CD4-positive, alpha-beta T cell (primary cell): Measurements from ENCODE around the gene HINT2. TPM values are rescaled to one million over a fixed set of nuclear protein-coding genes. Genes with fewer than 3 reads are reported as not detected.

Experiments
- ATAC-seq: fragments of 200-7000 bp; cut with Tn5 transposase; one replicate; pipeline ENCODE4 v1.10.0; 2022; ENCODE audit warnings: mild to moderate bottlenecking; ENCODE audit not compliant: poor library complexity
- CTCF ChIA-PET: fragments of 350-600 bp; sonication (Branson Sonifier 250); formaldehyde crosslinking; loops from one replicate; lab custom pipeline; 2021; ENCODE audit warnings: antibody characterized with exemption, inconsistent platforms; lab: Charles Lee
- POLR2A ChIA-PET: fragments of 350-600 bp; sonication (Branson Sonifier 250); formaldehyde crosslinking; loops from one replicate; lab custom pipeline; 2021; ENCODE audit warnings: antibody characterized with exemption, inconsistent platforms; lab: Charles Lee
- DNase-seq, 14 experiments: peaks; one replicate each; pipeline ENCODE4 v3.0.0-alpha.2; 2013 to 2020; ENCODE audit warnings: mixed read lengths in 2 of 14
- H3K27ac ChIP-seq, 2 donors: one replicate each; pipeline versions ENCODE4 v1.5.1 to v1.7.0; 2013; ENCODE audit warnings: low read length in 2 of 2, low read depth in 1 of 2, mild to moderate bottlenecking in 1 of 2
- H3K27me3 ChIP-seq, 2 experiments: 1 replicate in 1 of 2; 2 replicates in 1 of 2; pipeline versions ENCODE4 v1.6.1 to v1.7.0; 2013; ENCODE audit warnings: low read length in 2 of 2, control low read depth in 1 of 2, mild to moderate bottlenecking in 1 of 2, moderate library complexity in 1 of 2; ENCODE audit not compliant: insufficient read depth in 2 of 2, control insufficient read depth in 1 of 2
- H3K36me3 ChIP-seq: one replicate; pipeline ENCODE4 v1.6.1; 2013; ENCODE audit warnings: low read length, control low read depth; ENCODE audit not compliant: insufficient read depth
- H3K4me1 ChIP-seq: one replicate; pipeline ENCODE4 v1.6.1; 2013; ENCODE audit warnings: low read length, control low read depth; ENCODE audit not compliant: insufficient read depth
- H3K4me3 ChIP-seq: one replicate; pipeline ENCODE4 v1.5.1; 2013; ENCODE audit warnings: mild to moderate bottlenecking, low read length, moderate library complexity
- H3K9me3 ChIP-seq, 2 experiments: 1 replicate in 1 of 2; 2 replicates in 1 of 2; pipeline versions ENCODE4 v1.6.1 to v1.7.0; 2013; ENCODE audit warnings: low read length in 2 of 2, mild to moderate bottlenecking in 2 of 2, control low read depth in 1 of 2, moderate library complexity in 1 of 2; ENCODE audit not compliant: control insufficient read depth in 1 of 2, insufficient read depth in 1 of 2
- H3K27ac Mint-ChIP-seq: one replicate; pipeline ENCODE4 v1.8.0; 2020; ENCODE audit warnings: mixed read lengths
- H3K27me3 Mint-ChIP-seq: one replicate; pipeline ENCODE4 v1.8.0; 2021; ENCODE audit warnings: mixed read lengths
- H3K36me3 Mint-ChIP-seq: one replicate; pipeline ENCODE4 v1.8.0; 2021; ENCODE audit warnings: low read depth, mixed read lengths
- H3K4me1 Mint-ChIP-seq: one replicate; pipeline ENCODE4 v1.8.0; 2021; ENCODE audit warnings: low read depth, mixed read lengths
- H3K4me3 Mint-ChIP-seq: one replicate; pipeline ENCODE4 v1.8.0; 2020; ENCODE audit warnings: mild to moderate bottlenecking, mixed read lengths
- H3K9me3 Mint-ChIP-seq: one replicate; pipeline ENCODE4 v1.8.0; 2020; ENCODE audit warnings: mixed read lengths
- CTCF ChIP-seq: fragments of 200-600 bp; IDR thresholded peaks from one replicate; pipeline ENCODE4 v1.8.0; 2022; ENCODE audit warnings: antibody characterized with exemption, mild to moderate bottlenecking
- intact Hi-C, 2 experiments: fragments of 100-400 bp; cut with DNase I in 1 of 2; cut with micrococcal nuclease in 1 of 2; formaldehyde crosslinking; loops; one replicate each; pipeline versions ENCODE4 v1.15.1 to v1.9.0; 2023 to 2025; cut with DNase I, micrococcal nuclease
- total RNA-seq, 174 experiments: library from RNA in 2 of 174; stranded (reverse) in 2 of 174; gene quantifications; one replicate each; pipeline ENCODE4 v1.2.3 and lab custom pipeline; 2021 to 2026

The HINT2 gene
- total RNA-seq, 2 experiments from 2014 or later, result 10.9 to 12.6 TPM

GRCh38 chr9:35771534-35771933 is 43.3 kb downstream of the HINT2 start:
- POLR2A ChIA-PET, result interaction anchor here (1.1 kb wide), 1 partner anchor 15 kb away, joined by 4 read pairs; no protein-coding TSS in a partner anchor
- H3K4me1 ChIP-seq, result peaks cover 4% of the 10 kb centered on the region
- CTCF ChIA-PET, result no interaction called here
- H3K36me3 ChIP-seq, result peaks cover 13% of the 10 kb centered on the region
- TF ChIP-seq CTCF, result no peak
- H3K27ac ChIP-seq, result no peak overlapping the region
- peaks cover 16% of the 10 kb centered on the region for H3K4me1 Mint-ChIP-seq
- no peaks in the 10 kb centered on the region for H3K27me3 ChIP-seq
- H3K27ac Mint-ChIP-seq, result no peak overlapping the region
- H3K4me3 Mint-ChIP-seq, result no peak overlapping the region
- peaks cover 7% of the 10 kb centered on the region for H3K36me3 Mint-ChIP-seq
- ATAC-seq (no peak), DNase-seq (no peak)
- H3K4me3 ChIP-seq, result no peak overlapping the region
- intact Hi-C loops, result no loop called here
- H3K9me3 ChIP-seq, result no peaks in the 10 kb centered on the region
- H3K27me3 Mint-ChIP-seq, result no peaks in the 10 kb centered on the region
- H3K9me3 Mint-ChIP-seq, result no peaks in the 10 kb centered on the region

GRCh38 chr9:35771075-35771433 is 43.8 kb downstream of the HINT2 start:
- no peak for TF ChIP-seq CTCF
- Mint-ChIP-seq H3K27me3 (no peaks in the 10 kb centered on the region), H3K4me1 (peaks cover 21% of the 10 kb centered on the region), H3K9me3 (no peaks in the 10 kb centered on the region), H3K4me3 (no peak overlapping the region), H3K27ac (no peak overlapping the region), H3K36me3 (peaks cover 5% of the 10 kb centered on the region)
- Histone ChIP-seq H3K36me3 (peaks cover 13% of the 10 kb centered on the region), H3K9me3 (no peaks in the 10 kb centered on the region), H3K4me1 (peaks cover 4% of the 10 kb centered on the region), H3K27me3 (no peaks in the 10 kb centered on the region), H3K4me3 (no peak overlapping the region), H3K27ac (no peak overlapping the region)
- CTCF ChIA-PET, result no interaction called here
- ATAC-seq (no peak), DNase-seq (no peak)
- POLR2A ChIA-PET, result interaction anchor here (1.1 kb wide), 1 partner anchor 15 kb away, joined by 4 read pairs; no protein-coding TSS in a partner anchor
- intact Hi-C loops, result no loop called here

- Mint-ChIP-seq H3K4me1 (peaks cover 22% of the 10 kb centered on the region), H3K9me3 (no peaks in the 10 kb centered on the region), H3K27me3 (no peaks in the 10 kb centered on the region), H3K4me3 (no peak overlapping the region), H3K36me3 (no peaks in the 10 kb centered on the region), H3K27ac (no peak overlapping the region)
- H3K9me3 ChIP-seq, result no peaks in the 10 kb centered on the region
- H3K4me3 ChIP-seq, result no peak overlapping the region
- ChIA-PET POLR2A (interaction anchor here (0.6 kb wide), 1 partner anchor 237 kb away, joined by 3 read pairs; no protein-coding TSS in a partner anchor), CTCF (interaction anchor here (0.7 kb wide), 1 partner anchor 13 kb away, joined by 3 read pairs; no protein-coding TSS in a partner anchor)
- H3K36me3 ChIP-seq, result peaks cover 13% of the 10 kb centered on the region
- intact Hi-C loops, result no loop called here
- ATAC-seq (no peak), DNase-seq (no peak)
- H3K27ac ChIP-seq, result no peak overlapping the region
- peaks cover 4% of the 10 kb centered on the region for H3K4me1 ChIP-seq
- no peak for TF ChIP-seq CTCF
- no peaks in the 10 kb centered on the region for H3K27me3 ChIP-seq
Measured at GRCh38 chr9:35769763-35770162, 45.1 kb downstream of the HINT2 start.
